Body of pancreas (tissue), 4 donors: ENCODE measurements around the gene CHCHD6. TPM values are rescaled to one million over a fixed set of nuclear protein-coding genes. Genes with fewer than 3 reads are reported as not detected.

Source experiments
- ATAC-seq: fragments of 150-250 bp; one replicate; pipeline ENCODE4 v1.9.1; 2016
- DNase-seq, 4 donors: peaks; one replicate each; pipeline ENCODE4 v3.0.0-alpha.2; 2019
- H3K27ac ChIP-seq, 4 donors: fragments of 200-600 bp; sonication (generic); 1 replicate in 3 of 4; 2 replicates in 1 of 4; pipeline versions ENCODE4 v1.5.1 to v1.6.1; 2016 to 2019; ENCODE audit warnings: mild to moderate bottlenecking in 1 of 4, mixed read lengths in 1 of 4, moderate library complexity in 1 of 4
- H3K27me3 ChIP-seq, 2 donors: fragments of 200-600 bp; sonication (generic); one replicate each; pipeline ENCODE4 v1.6.0; 2016; ENCODE audit warnings: mild to moderate bottlenecking in 1 of 2
- H3K36me3 ChIP-seq, 2 donors: fragments of 200-600 bp; sonication (generic); replicated peaks in 1 of 2; 2 replicates each; pipeline ENCODE4 v1.5.1; 2016; ENCODE audit warnings: low read depth in 2 of 2; ENCODE audit not compliant: insufficient read depth in 1 of 2
- H3K4me1 ChIP-seq: fragments of 200-600 bp; sonication (generic); one replicate; pipeline ENCODE4 v1.6.0; 2016
- H3K4me3 ChIP-seq, 2 donors: fragments of 200-600 bp; sonication (generic); 1 replicate in 1 of 2; 2 replicates in 1 of 2; pipeline ENCODE4 v1.5.1; 2016 to 2019
- H3K9me3 ChIP-seq, 3 donors: fragments of 200-600 bp; sonication (generic); 1 replicate in 2 of 3; 2 replicates in 1 of 3; pipeline ENCODE4 v1.5.1; 2016
- CTCF ChIP-seq, 7 experiments: fragments of 450-650 bp in 4 of 7; fragments of 200-600 bp in 3 of 7; sonication (generic) in 3 of 7; IDR thresholded peaks; one replicate each; pipeline ENCODE4 v1.5.1; 2016 to 2019; ENCODE audit warnings: antibody characterized with exemption in 7 of 7
- POLR2A ChIP-seq, 3 donors: fragments of 450-650 bp; IDR thresholded peaks; one replicate each; pipeline ENCODE4 v1.6.1; 2016; ENCODE audit warnings: antibody characterized with exemption in 3 of 3, mild to moderate bottlenecking in 2 of 3
- WGBS, 2 donors: methylation state at CpG; one replicate each; pipeline ENCODE4 v1.1.5; 2017; 5-methylcytosine and 5-hydroxymethylcytosine counted together
- intact Hi-C: fragments of 100-400 bp; cut with DNase I; formaldehyde crosslinking; loops from one replicate; pipeline ENCODE4 v1.15.1; 2023
- total RNA-seq, 2 donors: library from RNA; depleted of rRNA; stranded (reverse); fragments of >200 nt; gene quantifications; one replicate each; pipeline ENCODE4 v1.1.0, GENCODE V29; 2016

CHCHD6 gene
- total RNA-seq, 2 donors from 2014 or later: 0.66 to 10.9 TPM

- ATAC-seq: no peak
- Histone ChIP-seq H3K27ac (no peak overlapping the region), H3K4me1 (no peaks in the 10 kb centered on the region), H3K4me3 (no peak overlapping the region), H3K27me3 (no peaks in the 10 kb centered on the region), H3K9me3 (no peaks in the 10 kb centered on the region), H3K36me3 (no peaks in the 10 kb centered on the region)
- WGBS, 2 donors: 89 to 91% methylated on average over 10 of the region's 10 CpGs
- no peak for TF ChIP-seq CTCF (IDR thresholded peaks at IDR 0.05)
- TF ChIP-seq POLR2A (IDR thresholded peaks at IDR 0.05): no peak
- intact Hi-C loops: no loop called here
- no peak for DNase-seq
These were observed 168.8 kb downstream of the CHCHD6 start for GRCh38 chr3:126872701-126873342.

GRCh38 chr3:126873416-126873815, 169.4 kb downstream of the CHCHD6 start:
- H3K36me3 ChIP-seq: no peaks in the 10 kb centered on the region
- no peaks in the 10 kb centered on the region for H3K27me3 ChIP-seq
- TF ChIP-seq CTCF (IDR thresholded peaks at IDR 0.05) (no peak), POLR2A (IDR thresholded peaks at IDR 0.05) (no peak)
- no peaks in the 10 kb centered on the region for H3K9me3 ChIP-seq
- H3K27ac ChIP-seq: no peak overlapping the region
- 50 to 90% methylated on average over 1 of the region's 1 CpG for WGBS, 2 donors
- no peak overlapping the region for H3K4me3 ChIP-seq
- ATAC-seq (no peak), DNase-seq (no peak)
- intact Hi-C loops: no loop called here
- H3K4me1 ChIP-seq: no peaks in the 10 kb centered on the region

- H3K36me3 ChIP-seq: no peaks in the 10 kb centered on the region
- intact Hi-C loops: no loop called here
- H3K27ac ChIP-seq: no peak overlapping the region
- H3K9me3 ChIP-seq: no peaks in the 10 kb centered on the region
- no peak overlapping the region for H3K4me3 ChIP-seq
- H3K4me1 ChIP-seq: no peaks in the 10 kb centered on the region
- no peak for DNase-seq
- TF ChIP-seq POLR2A (IDR thresholded peaks at IDR 0.05): no peak
- no peak for TF ChIP-seq CTCF (IDR thresholded peaks at IDR 0.05)
- no peak for ATAC-seq
- no peaks in the 10 kb centered on the region for H3K27me3 ChIP-seq
- 84 to 97% methylated on average over 1 to 3 of the region's 3 CpGs for WGBS, 2 donors
These were observed 174.6 kb downstream of the CHCHD6 start for GRCh38 chr3:126878664-126879063.

- Histone ChIP-seq H3K9me3 (no peaks in the 10 kb centered on the region), H3K36me3 (no peaks in the 10 kb centered on the region), H3K27me3 (no peaks in the 10 kb centered on the region), H3K27ac (no peak overlapping the region), H3K4me3 (no peak overlapping the region), H3K4me1 (no peaks in the 10 kb centered on the region)
- TF ChIP-seq CTCF (IDR thresholded peaks at IDR 0.05): no peak
- TF ChIP-seq POLR2A (IDR thresholded peaks at IDR 0.05): no peak
- intact Hi-C loops: no loop called here
- ATAC-seq (no peak), DNase-seq (no peak)
- whole genome bisulfite sequencing, 2 donors: 93 to 96% methylated on average over 3 of the region's 3 CpGs
These were observed 176.9 kb downstream of the CHCHD6 start for GRCh38 chr3:126880901-126881300.

- ATAC-seq: no peak
- no peaks in the 10 kb centered on the region for H3K9me3 ChIP-seq
- H3K27me3 ChIP-seq: no peaks in the 10 kb centered on the region
- intact Hi-C loops: no loop called here
- H3K4me1 ChIP-seq: no peaks in the 10 kb centered on the region
- H3K36me3 ChIP-seq: no peaks in the 10 kb centered on the region
- H3K4me3 ChIP-seq: no peak overlapping the region
- no peak overlapping the region for H3K27ac ChIP-seq
- WGBS, 2 donors: 92 to 95% methylated on average over 6 of the region's 6 CpGs
- DNase-seq: no peak
- TF ChIP-seq POLR2A (IDR thresholded peaks at IDR 0.05) (no peak), CTCF (IDR thresholded peaks at IDR 0.05) (no peak)
These were observed 177.8 kb downstream of the CHCHD6 start for GRCh38 chr3:126881861-126882260.
